Left lung (tissue), 10 donors: ENCODE measurements around the gene CHD3. TPM values are rescaled to one million over a fixed set of nuclear protein-coding genes. Genes with fewer than 3 reads are reported as not detected.

Experiments used
- ATAC-seq: fragments of 200-7000 bp; cut with Tn5 transposase; one replicate; pipeline ENCODE4 v1.9.1; 2020; ENCODE audit warnings: moderate library complexity
- DNase-seq, 4 donors: peaks; one replicate each; pipeline ENCODE4 v3.0.0-alpha.2; 2013 to 2020
- H3K27ac ChIP-seq, 2 donors: fragments of 200-600 bp; sonication (generic) in 1 of 2; one replicate each; pipeline versions ENCODE4 v1.5.0 to v1.8.0; 2020 to 2021
- H3K27me3 ChIP-seq, 2 donors: fragments of 200-600 bp; sonication (generic) in 1 of 2; one replicate each; pipeline versions ENCODE4 v1.5.0 to v1.8.0; 2020 to 2021
- H3K36me3 ChIP-seq, 2 donors: fragments of 200-600 bp; sonication (generic) in 1 of 2; one replicate each; pipeline versions ENCODE4 v1.5.0 to v1.8.0; 2020 to 2021
- H3K4me1 ChIP-seq, 2 donors: fragments of 200-600 bp; one replicate each; pipeline ENCODE4 v1.8.0; 2021
- H3K4me3 ChIP-seq, 2 donors: fragments of 200-600 bp; sonication (generic) in 1 of 2; one replicate each; pipeline versions ENCODE4 v1.5.0 to v1.8.0; 2020 to 2021; ENCODE audit warnings: mild to moderate bottlenecking in 1 of 2
- H3K9me3 ChIP-seq, 2 donors: fragments of 200-600 bp; sonication (generic) in 1 of 2; one replicate each; pipeline versions ENCODE4 v1.5.0 to v1.8.0; 2020 to 2021
- CTCF ChIP-seq, 2 donors: fragments of 200-600 bp; sonication (generic) in 1 of 2; IDR thresholded peaks; one replicate each; pipeline versions ENCODE4 v1.5.0 to v1.8.0; 2021; ENCODE audit warnings: antibody characterized with exemption in 2 of 2
- intact Hi-C, 2 donors: fragments of 100-400 bp; cut with DNase I; formaldehyde crosslinking; loops; one replicate each; pipeline versions ENCODE4 v1.11.2 to v1.14.2; 2022
- polyA plus RNA-seq, 6 donors: library from polyadenylated mRNA; unstranded; fragments of 120-200 nt; gene quantifications; one replicate each; pipeline ENCODE4 v1.2.1, GENCODE V29; 2013; ENCODE audit not compliant: insufficient read length in 6 of 6
- total RNA-seq, 2 donors: library from RNA; stranded (reverse); fragmentation: NEBNext Ultra II Directional; extraction: Animal tissue kit (Norgen Biotek cat#: 25700); gene quantifications; one replicate each; pipeline ENCODE4 v1.2.1, GENCODE V29; 2021
- donor health status: DM: no; HTN: yes; CAD: no.
- donor health status: DM: no; HTN: no; CAD: no.

CHD3 gene
- total and polyA plus RNA-seq, 8 donors = 95.3 to 222 (median 202) TPM

- H3K27ac ChIP-seq = no peak overlapping the region
- peaks cover 0 to 9% of the 10 kb centered on the region in 2 donors for H3K4me1 ChIP-seq
- DNase-seq (no peak), ATAC-seq (no peak)
- intact Hi-C loops = no loop called here
- no peak overlapping the region for H3K4me3 ChIP-seq
- TF ChIP-seq CTCF (IDR thresholded peaks at IDR 0.05) = no peak
- peaks cover 0 to 92% of the 10 kb centered on the region in 2 donors for H3K36me3 ChIP-seq
- no peaks in the 10 kb centered on the region for H3K27me3 ChIP-seq
- no peaks in the 10 kb centered on the region for H3K9me3 ChIP-seq
These were observed 6.3 kb downstream of the CHD3 start for GRCh38 chr17:7894866-7895265.

GRCh38 chr17:7897090-7897489 lies 8.5 kb downstream of the CHD3 start:
- TF ChIP-seq CTCF (IDR thresholded peaks at IDR 0.05) = no peak
- Histone ChIP-seq H3K36me3 (peaks cover 0 to 98% of the 10 kb centered on the region in 2 donors), H3K27ac (no peak overlapping the region), H3K9me3 (no peaks in the 10 kb centered on the region), H3K4me3 (no peak overlapping the region), H3K27me3 (no peaks in the 10 kb centered on the region), H3K4me1 (peaks cover 0 to 1% of the 10 kb centered on the region in 2 donors)
- DNase-seq = no peak
- intact Hi-C loops = no loop called here
- no peak for ATAC-seq

GRCh38 chr17:7897773-7898172 lies 9.2 kb downstream of the CHD3 start:
- Histone ChIP-seq H3K4me3 (no peak overlapping the region), H3K9me3 (no peaks in the 10 kb centered on the region), H3K4me1 (no peaks in the 10 kb centered on the region), H3K27me3 (no peaks in the 10 kb centered on the region), H3K27ac (no peak overlapping the region), H3K36me3 (peaks cover 0 to 100% of the 10 kb centered on the region in 2 donors)
- peak; percentile 75 for ATAC-seq
- peak in 1 of 4 donors; percentile 61 for DNase-seq
- intact Hi-C loops = no loop called here
- peak in 1 of 2 donors; percentile 18 for TF ChIP-seq CTCF (IDR thresholded peaks at IDR 0.05)

GRCh38 chr17:7903154-7904103 lies 14.8 kb downstream of the CHD3 start:
- ATAC-seq = no peak
- Histone ChIP-seq H3K27me3 (no peaks in the 10 kb centered on the region), H3K4me3 (no peak overlapping the region), H3K9me3 (no peaks in the 10 kb centered on the region), H3K4me1 (no peaks in the 10 kb centered on the region), H3K36me3 (peaks cover 0 to 100% of the 10 kb centered on the region in 2 donors), H3K27ac (no peak overlapping the region)
- intact Hi-C loops = no loop called here
- DNase-seq = no peak
- no peak for TF ChIP-seq CTCF (IDR thresholded peaks at IDR 0.05)

- DNase-seq (peak in 1 of 4 donors; percentile 80), ATAC-seq (no peak)
- Histone ChIP-seq H3K4me3 (no peak overlapping the region), H3K4me1 (peaks cover 0 to under 1% of the 10 kb centered on the region in 2 donors), H3K27ac (no peak overlapping the region), H3K9me3 (no peaks in the 10 kb centered on the region), H3K36me3 (peaks cover 0 to 84% of the 10 kb centered on the region in 2 donors), H3K27me3 (no peaks in the 10 kb centered on the region)
- no peak for TF ChIP-seq CTCF (IDR thresholded peaks at IDR 0.05)
- intact Hi-C loops = no loop called here
These were observed 20.5 kb downstream of the CHD3 start for GRCh38 chr17:7909089-7909488.
